Inferior parietal cortex (tissue), 1 donor: Measurements from ENCODE around the gene KLHL40.

Experiments
- DNase-seq: peaks from one replicate; pipeline ENCODE4 v3.0.0-alpha.2; 2016; ENCODE audit errors: extremely low spot score

Gene KLHL40

DNA sequence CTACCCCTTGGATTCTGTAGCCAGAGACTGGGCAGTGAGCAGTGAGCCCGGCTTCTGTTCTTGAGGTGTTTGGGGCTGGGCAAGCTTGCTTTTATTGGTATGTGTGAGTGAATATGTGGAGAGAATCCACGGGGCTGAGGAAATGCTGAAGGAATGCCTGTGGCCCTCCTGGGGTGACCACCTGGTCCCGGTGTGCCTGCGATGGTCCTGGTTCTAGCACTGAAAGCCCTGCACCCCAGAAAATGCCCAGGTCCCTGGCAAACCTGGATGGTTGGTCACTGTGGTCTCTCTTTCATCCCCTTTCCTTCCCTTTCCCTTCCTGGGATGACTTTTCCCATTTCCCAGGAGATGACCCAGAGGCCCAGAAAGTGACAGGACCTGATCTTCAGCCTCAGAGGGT lies 27.7 kb upstream of the KLHL40 start:
- no peak for DNase-seq

GRCh38 chr3:42658091-42658770 lies 27.1 kb upstream of the KLHL40 start:
- no peak for DNase-seq

GRCh38 chr3:42658771-42659390 lies 26.5 kb upstream of the KLHL40 start:
- DNase-seq: no peak

DNA sequence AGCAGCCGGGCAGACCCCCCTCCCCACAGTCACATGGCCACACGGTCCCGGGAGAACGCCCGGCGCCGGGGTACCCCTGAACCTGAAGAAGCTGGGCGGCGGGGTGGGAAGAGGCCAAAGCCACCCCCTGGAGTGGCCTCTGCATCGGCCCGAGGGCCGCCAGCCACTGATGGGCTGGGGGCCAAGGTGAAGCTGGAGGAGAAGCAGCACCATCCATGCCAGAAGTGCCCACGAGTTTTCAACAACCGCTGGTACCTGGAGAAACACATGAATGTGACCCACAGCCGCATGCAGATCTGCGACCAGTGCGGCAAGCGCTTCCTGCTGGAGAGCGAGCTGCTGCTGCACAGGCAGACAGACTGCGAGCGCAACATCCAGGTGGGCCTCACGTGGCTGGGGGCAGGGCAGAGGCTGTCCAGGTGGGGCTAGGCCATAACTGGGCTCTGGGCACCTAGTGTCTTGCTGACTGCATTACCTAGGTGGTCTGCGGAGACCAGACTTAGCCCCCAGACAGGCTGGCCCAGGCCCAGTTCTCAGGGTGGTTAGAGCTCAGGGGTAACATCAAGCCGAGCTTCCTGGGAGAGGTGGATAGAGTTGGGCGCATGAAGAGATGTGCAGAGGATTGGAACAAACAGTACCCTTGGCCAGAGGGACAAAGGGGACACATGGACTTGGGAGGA lies 25.7 kb upstream of the KLHL40 start:
- no peak for DNase-seq

DNA sequence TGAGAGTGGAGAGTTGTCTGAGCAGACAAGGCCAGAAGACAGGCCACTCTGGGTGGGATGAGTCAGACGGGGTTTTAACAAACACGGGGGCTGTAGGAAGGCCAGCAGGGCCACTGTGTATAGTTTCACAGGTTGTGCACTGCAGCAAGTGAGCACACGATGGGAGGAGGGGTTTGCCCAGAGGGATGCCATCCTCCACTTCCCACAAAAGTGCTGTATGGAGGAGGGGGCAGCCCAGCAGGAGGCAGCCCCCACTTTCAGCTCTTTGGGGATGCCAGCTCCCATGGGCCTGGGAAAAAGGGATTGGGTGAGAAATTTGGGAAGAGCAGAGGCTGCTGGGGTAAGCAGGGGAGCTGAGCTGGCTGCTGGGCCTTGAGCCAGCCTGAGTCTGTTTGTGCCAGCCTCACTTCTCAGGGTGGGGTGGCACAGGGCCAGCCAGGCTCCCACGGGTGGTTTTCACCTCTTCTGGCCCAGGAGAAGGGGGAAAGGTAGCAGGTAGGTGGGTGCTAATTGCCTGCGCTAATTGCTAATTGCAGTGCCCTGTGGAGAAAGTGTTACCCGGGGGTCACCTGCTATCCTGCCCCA lies 25.1 kb upstream of the KLHL40 start:
- no peak for DNase-seq

DNA sequence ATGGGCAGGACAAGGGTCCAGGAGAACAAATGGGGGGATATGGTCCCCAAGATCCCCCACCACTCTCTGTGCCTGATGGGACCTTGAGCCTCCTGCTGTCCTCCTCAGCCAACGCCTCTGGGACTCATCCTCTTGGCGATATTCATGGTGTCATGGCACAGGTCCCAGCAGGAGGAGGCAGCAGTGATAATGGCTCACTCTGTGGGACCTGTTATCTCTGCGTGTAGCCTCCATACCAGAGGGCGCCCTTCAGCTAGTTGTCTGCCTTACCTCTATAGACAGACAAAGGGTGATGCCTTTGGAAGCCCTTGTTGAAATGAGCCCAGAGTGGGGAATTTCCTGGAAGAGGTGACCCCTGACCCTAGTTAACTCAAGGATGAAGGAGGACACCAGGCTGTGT lies 24.4 kb upstream of the KLHL40 start:
- DNase-seq: no peak

DNA sequence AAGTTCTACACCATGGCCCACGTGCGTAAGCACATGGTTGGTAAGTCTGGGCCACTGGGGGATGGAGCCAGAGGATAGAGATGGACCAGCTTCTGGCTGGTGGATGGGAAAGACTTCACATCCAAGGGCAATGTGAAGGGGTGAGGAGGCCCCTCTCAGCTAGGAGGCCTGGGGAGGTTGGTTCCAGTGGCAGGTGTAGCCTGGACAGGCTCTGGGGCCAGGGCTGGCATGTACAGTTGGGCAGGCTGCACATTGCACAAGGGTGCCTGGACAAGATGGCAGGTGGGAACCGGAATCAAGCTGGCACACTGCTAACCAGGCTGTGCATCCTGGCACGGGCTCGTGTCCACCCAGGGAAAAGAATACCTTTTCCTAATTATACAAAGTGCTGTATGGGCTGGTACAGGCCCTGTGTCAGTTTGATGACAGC lies 23.7 kb upstream of the KLHL40 start:
- no peak for DNase-seq

DNA sequence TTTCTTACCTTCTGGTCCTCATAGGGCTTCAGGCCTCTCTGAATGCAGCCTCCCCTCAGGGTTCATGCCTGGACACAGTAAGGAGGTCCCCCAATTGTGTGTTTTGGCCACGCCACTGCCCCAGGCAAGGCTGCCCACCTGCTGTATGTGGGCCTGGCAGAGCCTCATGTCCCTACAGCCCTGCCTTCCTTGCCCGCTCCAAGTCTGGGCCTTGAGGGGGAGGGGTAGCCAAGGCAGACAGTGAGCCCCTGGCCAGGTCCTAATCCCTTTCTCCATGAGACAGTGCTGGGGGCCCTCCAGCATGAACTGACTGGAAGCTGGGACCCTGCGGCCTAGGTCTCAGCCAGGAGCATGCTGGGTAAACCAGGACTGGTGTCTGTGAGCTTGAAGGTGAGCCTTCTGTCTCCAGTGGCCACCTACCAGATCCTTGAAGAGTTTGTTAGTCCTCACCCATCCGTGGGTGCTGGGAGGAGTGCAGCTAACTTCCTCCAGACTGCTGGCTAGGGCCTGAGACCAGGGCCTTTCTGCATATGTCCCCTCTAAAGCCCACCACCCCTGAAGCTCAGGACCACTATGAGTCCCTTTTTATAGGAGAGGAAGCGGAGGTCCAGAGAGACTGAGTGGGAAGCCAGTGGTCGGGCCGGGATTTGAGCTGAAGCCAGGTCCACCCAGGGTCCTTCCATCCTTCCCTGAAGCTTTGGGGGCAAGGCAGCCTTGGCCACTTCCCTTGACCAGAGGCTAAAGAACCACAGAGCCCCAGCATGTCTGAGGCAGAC lies 23.1 kb upstream of the KLHL40 start:
- DNase-seq: no peak

GRCh38 chr3:42662813-42663535 lies 22.4 kb upstream of the KLHL40 start:
- DNase-seq: no peak

- no peak for DNase-seq
Measured at GRCh38 chr3:42663581-42664437, 21.5 kb upstream of the KLHL40 start.

- DNase-seq: no peak
Measured at GRCh38 chr3:42664438-42664803, 20.9 kb upstream of the KLHL40 start.

DNA sequence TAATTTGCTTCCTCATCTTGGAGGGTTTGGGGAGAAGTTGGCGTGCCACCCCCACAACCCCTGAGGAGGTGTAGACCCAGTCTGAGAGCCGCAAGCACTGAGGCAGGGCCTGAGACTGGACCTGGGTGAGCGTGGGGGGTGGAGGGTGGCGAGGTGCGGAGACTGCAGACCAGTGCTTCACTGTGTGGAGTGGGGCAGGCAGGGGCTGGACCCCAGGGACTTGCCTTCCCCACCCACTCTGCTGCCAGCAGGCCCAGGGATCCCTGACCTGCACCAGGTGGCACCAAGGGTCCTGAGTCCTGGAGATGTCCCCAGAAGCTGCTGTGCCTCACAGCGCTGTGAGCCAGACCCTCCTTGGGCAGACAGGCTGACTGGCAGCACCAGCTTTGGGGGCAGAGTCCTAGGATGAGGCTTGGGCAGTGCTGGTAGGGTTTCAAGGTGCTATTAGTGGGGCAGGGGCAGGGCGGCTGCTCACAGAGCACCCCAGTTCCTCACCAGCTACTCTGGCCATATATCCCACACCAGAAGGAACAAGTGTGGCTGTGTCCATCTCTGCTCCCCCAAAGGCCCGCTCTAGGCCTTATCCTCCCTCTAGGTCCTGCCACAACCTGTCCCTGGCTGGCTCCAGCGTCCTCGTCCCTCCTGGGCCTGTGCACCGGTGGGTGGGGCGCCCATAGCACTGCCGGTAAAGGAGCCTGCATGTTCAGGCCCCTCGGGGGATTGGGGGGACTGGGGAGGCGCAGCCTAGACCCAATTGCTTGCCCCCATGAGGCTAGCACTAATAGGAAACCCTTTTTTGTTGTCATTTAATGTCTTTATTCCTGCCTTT lies 20.1 kb upstream of the KLHL40 start:
- no peak for DNase-seq

GRCh38 chr3:42666022-42666421 lies 19.3 kb upstream of the KLHL40 start:
- no peak for DNase-seq

DNA sequence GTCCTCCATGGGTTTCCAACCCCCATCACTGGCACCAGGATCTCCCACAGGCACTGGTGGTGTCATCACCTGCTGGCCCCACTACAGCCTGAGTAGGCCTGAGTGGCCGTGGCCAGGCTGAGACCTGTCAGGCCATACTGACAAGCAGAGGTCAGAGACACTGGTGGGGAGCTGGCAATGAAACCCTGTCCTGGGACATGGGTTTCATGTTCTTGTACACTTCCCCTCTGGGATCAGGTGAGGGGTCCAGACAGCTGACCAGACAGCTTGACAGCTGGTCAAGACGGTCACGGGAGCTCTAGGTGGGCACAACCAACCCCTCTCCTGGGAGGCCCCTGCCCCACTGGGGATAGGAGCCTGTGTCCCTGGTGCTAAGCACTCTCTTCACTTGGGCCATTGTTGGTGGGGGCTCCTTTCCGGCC lies 18.7 kb upstream of the KLHL40 start:
- no peak for DNase-seq

GRCh38 chr3:42667096-42667522 lies 18.2 kb upstream of the KLHL40 start:
- no peak for DNase-seq

GRCh38 chr3:42667523-42668412 lies 17.6 kb upstream of the KLHL40 start:
- DNase-seq: no peak

- DNase-seq: no peak
Measured at GRCh38 chr3:42668413-42668760, 16.9 kb upstream of the KLHL40 start.

GRCh38 chr3:42668793-42669217 lies 16.5 kb upstream of the KLHL40 start:
- no peak for DNase-seq
